ENCODE data around the gene INTU. TPM values are rescaled to one million over a fixed set of nuclear protein-coding genes. Genes with fewer than 3 reads are reported as not detected.

The INTU gene
- total and polyA plus RNA-seq, 9 of the 15 experiments (the other 6 are each of a cell fraction or from before 2014, with no cell fraction given): 1.5 to 8.9 (median 3.9) TPM

DNA sequence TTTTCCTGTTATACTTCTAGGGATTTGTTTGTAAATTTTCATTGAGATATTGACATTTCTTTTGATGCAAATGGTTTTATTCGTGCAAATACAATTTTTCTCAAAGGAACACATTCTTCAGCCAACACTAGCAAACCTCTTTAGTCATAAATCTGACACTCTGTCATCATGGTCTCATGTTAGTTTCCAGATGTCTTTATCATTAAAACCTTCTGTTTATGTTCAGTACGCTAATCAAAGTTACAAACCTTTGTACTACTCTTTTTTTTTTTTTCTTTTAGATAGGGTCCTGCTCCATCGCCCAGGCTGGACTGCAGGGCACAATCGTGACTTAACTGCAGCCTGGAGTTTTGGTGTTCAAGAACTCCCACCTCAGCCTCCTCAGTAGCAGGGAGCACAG, 104.5 kb downstream of the INTU start (continued):
- TF ChIP-seq STAT5A (IDR thresholded peaks at IDR 0.05; ENCODE audit: borderline replicate concordance, low read length) (no peak), ZNF41 (CRISPR knock-in tag; conservative IDR thresholded peaks at IDR 0.05) (no peak), MTA1 (IDR thresholded peaks at IDR 0.05; ENCODE audit: borderline replicate concordance) (no peak), CC2D1A (IDR thresholded peaks at IDR 0.05) (no peak), ATF1 (CRISPR knock-in tag; IDR thresholded peaks at IDR 0.05) (no peak), ATF1 (tag; IDR thresholded peaks at IDR 0.05) (no peak), ZNF609 (CRISPR knock-in tag; IDR thresholded peaks at IDR 0.05; ENCODE audit: borderline replicate concordance) (no peak), NFYB (IDR thresholded peaks at IDR 0.05; ENCODE audit: extremely low read depth, insufficient read length) (no peak), ZNF79 (CRISPR knock-in tag; IDR thresholded peaks at IDR 0.05; ENCODE audit: low read depth) (no peak), RNF219 (CRISPR knock-in tag; IDR thresholded peaks at IDR 0.05) (no peak), ILF3 (IDR thresholded peaks at IDR 0.05; ENCODE audit: borderline replicate concordance) (no peak), CCAR2 (IDR thresholded peaks at IDR 0.05; ENCODE audit: low read depth, low read length) (no peak), PRDM10 (IDR thresholded peaks at IDR 0.05; ENCODE audit: partially characterized antibody) (no peak), ZNF232 (CRISPR knock-in tag; IDR thresholded peaks at IDR 0.05) (no peak), NFE2 (IDR thresholded peaks at IDR 0.05; ENCODE audit: low read depth) (no peak), PHF20 (IDR thresholded peaks at IDR 0.05; ENCODE audit: partially characterized antibody) (no peak)
- TF ChIP-seq, protein P1, sequence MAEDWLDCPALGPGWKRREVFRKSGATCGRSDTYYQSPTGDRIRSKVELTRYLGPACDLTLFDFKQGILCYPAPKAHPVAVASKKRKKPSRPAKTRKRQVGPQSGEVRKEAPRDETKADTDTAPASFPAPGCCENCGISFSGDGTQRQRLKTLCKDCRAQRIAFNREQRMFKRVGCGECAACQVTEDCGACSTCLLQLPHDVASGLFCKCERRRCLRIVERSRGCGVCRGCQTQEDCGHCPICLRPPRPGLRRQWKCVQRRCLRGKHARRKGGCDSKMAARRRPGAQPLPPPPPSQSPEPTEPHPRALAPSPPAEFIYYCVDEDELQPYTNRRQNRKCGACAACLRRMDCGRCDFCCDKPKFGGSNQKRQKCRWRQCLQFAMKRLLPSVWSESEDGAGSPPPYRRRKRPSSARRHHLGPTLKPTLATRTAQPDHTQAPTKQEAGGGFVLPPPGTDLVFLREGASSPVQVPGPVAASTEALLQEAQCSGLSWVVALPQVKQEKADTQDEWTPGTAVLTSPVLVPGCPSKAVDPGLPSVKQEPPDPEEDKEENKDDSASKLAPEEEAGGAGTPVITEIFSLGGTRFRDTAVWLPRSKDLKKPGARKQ (CRISPR knock-in tag; IDR thresholded peaks at IDR 0.05): no peak
